Inferior parietal cortex (tissue), 1 donor: ENCODE measurements around the gene ACTL8.

Experiments
- DNase-seq: peaks from one replicate; pipeline ENCODE4 v3.0.0-alpha.2; 2016; ENCODE audit errors: extremely low spot score

Gene ACTL8

GRCh38 chr1:17875171-17875881 is 120.2 kb downstream of the ACTL8 start:
- no peak for DNase-seq

- no peak for DNase-seq
These were observed 120.7 kb downstream of the ACTL8 start for GRCh38 chr1:17875882-17876280.
